Measurements from ENCODE around the gene FAM193B. TPM values are rescaled to one million over a fixed set of nuclear protein-coding genes. Genes with fewer than 3 reads are reported as not detected.

FAM193B gene
- total RNA-seq, 2 donors from 2014 or later: 52.1 to 56.1 TPM

Other genes starting within 250 kb of the FAM193B start
- gene MXD3, start 242.7 kb downstream of the FAM193B start, total RNA-seq: 10 to 100 TPM in 1 of 2 donors, 1 to 10 TPM in 1; 8.3 to 12.9 TPM
- gene LMAN2, start 202.9 kb downstream of the FAM193B start, total RNA-seq: 100 to 1,000 TPM; 139 to 141 TPM
- gene RGS14, start 196.6 kb downstream of the FAM193B start, total RNA-seq: 10 to 100 TPM in 1 of 2 donors, 1 to 10 TPM in 1; 5.6 to 12.0 TPM
- gene SLC34A1, start 170.1 kb downstream of the FAM193B start, total RNA-seq: not detected
- gene PFN3, start 153.9 kb downstream of the FAM193B start, total RNA-seq: not detected
- 10 to 100 TPM in 1 of 2 donors, 1 to 10 TPM in 1; 9.0 to 11.3 TPM for gene F12, start 145.0 kb downstream of the FAM193B start, total RNA-seq
- 10 to 100 TPM; 34.6 to 43.5 TPM for gene GRK6, start 127.9 kb downstream of the FAM193B start, total RNA-seq
- gene PRR7, start 107.7 kb downstream of the FAM193B start, total RNA-seq: 1 to 10 TPM; 1.6 to 2.2 TPM
- gene DBN1, start 80.9 kb downstream of the FAM193B start, total RNA-seq: 10 to 100 TPM; 11.8 to 18.8 TPM
- 10 to 100 TPM; 12.1 to 56.5 TPM for gene PDLIM7, start 57.0 kb downstream of the FAM193B start, total RNA-seq
- gene DOK3, start 44.7 kb downstream of the FAM193B start, total RNA-seq: 1 to 10 TPM; 4.1 to 8.9 TPM
- 10 to 100 TPM; 74.3 to 79.9 TPM for gene DDX41, start 37.6 kb downstream of the FAM193B start, total RNA-seq
- gene TMED9, start 37.6 kb upstream of the FAM193B start, total RNA-seq: 100 to 1,000 TPM; 160 to 204 TPM
- gene B4GALT7, start 45.6 kb upstream of the FAM193B start, total RNA-seq: 10 to 100 TPM; 17.5 to 21.9 TPM
- gene FAM153A, start 228.3 kb upstream of the FAM193B start, total RNA-seq: 1 to 10 TPM in 1 of 2 donors, not detected in 1; 8.5 TPM

All from left colon (tissue), 2 donors.